Endothelial cell of umbilical vein (primary cell): ENCODE data around the gene SP100. TPM values are rescaled to one million over a fixed set of nuclear protein-coding genes. Genes with fewer than 3 reads are reported as not detected.

Experiments
- BruUV-seq: library from RNA; stranded (reverse); fragments of 400-500 nt; replicated peaks from 2 replicates; lab custom pipeline; 2021; lab: Mats Ljungman, UMichigan
- CTCF ChIA-PET: fragments of 300-600, 350-600 bp; sonication (Branson Sonifier 250); formaldehyde crosslinking; loops from one replicate; lab custom pipeline; 2021; ENCODE audit warnings: antibody characterized with exemption, inconsistent platforms; lab: Charles Lee
- POLR2A ChIA-PET: fragments of 300-600, 350-600 bp; sonication (Branson Sonifier 250); formaldehyde crosslinking; loops from one replicate; lab custom pipeline; 2021; ENCODE audit warnings: antibody characterized with exemption, inconsistent platforms; lab: Charles Lee
- DNase-seq: peaks from one replicate; pipeline ENCODE4 v3.0.0-alpha.2; 2011; ENCODE audit warnings: low read depth, low spot score
- FAIRE-seq: peaks from 2 replicates; lab custom pipeline; 2011; peaks lifted over from hg19 to GRCh38; lab: Jason Lieb, UNC
- H2AFZ ChIP-seq: 2 replicates; pipeline ENCODE4 v1.6.0; 2012; ENCODE audit warnings: low read depth, low read length, control low read depth, inconsistent platforms
- H3K27ac ChIP-seq: 2 replicates; pipeline ENCODE4 v1.5.1; 2011; ENCODE audit warnings: low read depth, mild to moderate bottlenecking, control low read depth, low read length, moderate library complexity; ENCODE audit not compliant: insufficient read depth
- H3K27me3 ChIP-seq, 2 experiments: 2 replicates each; pipeline versions ENCODE4 v1.6.0 to v1.6.1; 2011; ENCODE audit warnings: low read length in 2 of 2, mixed read lengths in 1 of 2; ENCODE audit not compliant: control insufficient read depth in 2 of 2, insufficient read depth in 2 of 2
- H3K36me3 ChIP-seq, 2 experiments: 2 replicates in 1 of 2; 3 replicates in 1 of 2; pipeline ENCODE4 v1.5.1; 2011; ENCODE audit warnings: low read length in 2 of 2, mild to moderate bottlenecking in 1 of 2, moderate library complexity in 1 of 2; ENCODE audit not compliant: control insufficient read depth in 2 of 2, insufficient read depth in 2 of 2; ENCODE audit errors: extremely low read depth in 1 of 2
- H3K4me1 ChIP-seq: 3 replicates; pipeline ENCODE4 v1.5.1; 2011; ENCODE audit warnings: mild to moderate bottlenecking, low read length; ENCODE audit not compliant: control insufficient read depth, insufficient read depth; ENCODE audit errors: extremely low read depth
- H3K4me2 ChIP-seq: 2 replicates; pipeline ENCODE4 v1.6.1; 2011; ENCODE audit warnings: low read length, control low read depth, mixed read lengths; ENCODE audit not compliant: insufficient read depth
- H3K4me3 ChIP-seq, 3 experiments: fragments of 200-600 bp in 1 of 3; sonication (generic), shearing (Covaris generic) in 1 of 3; replicated peaks in 1 of 3; 2 replicates each; pipeline ENCODE4 v1.5.1; 2011 to 2016; ENCODE audit warnings: control low read depth in 3 of 3, low read length in 3 of 3, mild to moderate bottlenecking in 2 of 3, inconsistent platforms in 1 of 3, low read depth in 1 of 3, moderate library complexity in 1 of 3; ENCODE audit not compliant: insufficient read depth in 1 of 3
- H3K79me2 ChIP-seq: 2 replicates; pipeline ENCODE4 v1.6.0; 2012; ENCODE audit warnings: low read length, inconsistent platforms; ENCODE audit not compliant: control insufficient read depth, insufficient read depth
- H3K9ac ChIP-seq: replicated peaks from 2 replicates; pipeline ENCODE3; 2011; ENCODE audit warnings: low read length, control low read depth; ENCODE audit not compliant: insufficient read depth; ENCODE audit errors: extremely low read depth
- H3K9me1 ChIP-seq: replicated peaks from 3 replicates; pipeline ENCODE4 v1.6.0; 2011; ENCODE audit warnings: mild to moderate bottlenecking, low read length; ENCODE audit not compliant: control insufficient read depth, insufficient read depth; ENCODE audit errors: extremely low read depth
- H3K9me3 ChIP-seq: replicated peaks from 2 replicates; pipeline ENCODE4 v1.5.1; 2012; ENCODE audit warnings: low read length, inconsistent platforms; ENCODE audit not compliant: control insufficient read depth, insufficient read depth
- H4K20me1 ChIP-seq: replicated peaks from 2 replicates; pipeline ENCODE3; 2011; ENCODE audit warnings: mild to moderate bottlenecking, low read length; ENCODE audit not compliant: control insufficient read depth, insufficient read depth; ENCODE audit errors: extremely low read depth
- CTCF ChIP-seq, 2 donors: IDR thresholded peaks; 1 replicate in 1 of 2; 2 replicates in 1 of 2; pipeline ENCODE4 v1.5.1; 2011; ENCODE audit warnings: low read length in 2 of 2, mild to moderate bottlenecking in 2 of 2, moderate library complexity in 2 of 2, control low read depth in 1 of 2, inconsistent platforms in 1 of 2, low read depth in 1 of 2; ENCODE audit not compliant: insufficient read depth in 1 of 2; ENCODE audit errors: extremely low read depth in 1 of 2
- EZH2 ChIP-seq: IDR thresholded peaks from 2 replicates; pipeline ENCODE4 v1.6.1; 2012; ENCODE audit warnings: borderline replicate concordance, low read depth, mild to moderate bottlenecking, moderate library complexity, low read length, inconsistent platforms; ENCODE audit not compliant: severe bottlenecking
- FOS ChIP-seq: IDR thresholded peaks from 2 replicates; pipeline ENCODE4 v1.6.1; 2011; ENCODE audit warnings: mild to moderate bottlenecking, low read length, moderate library complexity, borderline replicate concordance; ENCODE audit not compliant: insufficient read depth
- GATA2 ChIP-seq: IDR thresholded peaks from 2 replicates; pipeline ENCODE4 v1.7.0; 2011; ENCODE audit warnings: low read depth, mild to moderate bottlenecking, moderate library complexity, mixed read lengths, low read length; ENCODE audit not compliant: insufficient read length, insufficient read depth
- JUN ChIP-seq: IDR thresholded peaks from 2 replicates; pipeline ENCODE4 v1.6.1; 2011; ENCODE audit warnings: borderline replicate concordance, low read depth; ENCODE audit not compliant: insufficient read length, insufficient read depth
- MAX ChIP-seq: IDR thresholded peaks from 2 replicates; pipeline ENCODE4 v1.6.1; 2011; ENCODE audit not compliant: insufficient read depth, insufficient read length
- MYC ChIP-seq: IDR thresholded peaks from one replicate; pipeline ENCODE4 v1.6.1; 2011; ENCODE audit warnings: mild to moderate bottlenecking, low read depth, low read length
- POLR2A ChIP-seq: IDR thresholded peaks from 2 replicates; pipeline ENCODE4 v1.6.1; 2012; ENCODE audit warnings: low read depth, mild to moderate bottlenecking, control low read depth, low read length
- POLR2AphosphoS5 ChIP-seq: IDR thresholded peaks from 2 replicates; pipeline ENCODE4 v1.6.1; 2012; ENCODE audit warnings: low read depth, mild to moderate bottlenecking, control low read depth, low read length, moderate library complexity; ENCODE audit not compliant: insufficient read depth
- dilution Hi-C: fragments of 300-500 bp; cut with MboI; formaldehyde crosslinking; loops from one replicate; pipeline ENCODE4 v1.15.0; 2019; ENCODE audit warnings: low sequenced_read_pairs; ENCODE audit not compliant: extremely low pct_ligation_motif_present
- intact Hi-C: fragments of 100-400 bp; cut with micrococcal nuclease; formaldehyde crosslinking; loops from one replicate; pipeline ENCODE4 v1.10.0; 2022
- polyA plus RNA-seq, 4 experiments: library from polyadenylated mRNA; depleted of rRNA in 3 of 4; stranded (reverse) in 3 of 4; unstranded in 1 of 4; fragments of >200 nt; gene quantifications; 2 replicates each; pipeline versions ENCODE4 v1.2.1 to v1.2.3, GENCODE V29; 2011 to 2012; ENCODE audit warnings: missing spikeins in 1 of 4
- total RNA-seq: library from RNA; stranded (reverse); gene quantifications from 2 replicates; pipeline ENCODE4 v1.2.3, GENCODE V29; 2021

The SP100 gene
- total and polyA plus RNA-seq, 2 donors (not counting 3 experiments of a cell fraction or from before 2014, with no cell fraction given), result 33.7 to 108 TPM

- TF ChIP-seq POLR2A, result no peak
- TF ChIP-seq CTCF (IDR thresholded peaks at IDR 0.05; ENCODE audit: extremely low read depth in 1 of 2, insufficient read depth in 1 of 2, low read depth in 1 of 2, low read length in 2 of 2), result no peak
- TF ChIP-seq FOS, result no peak
- TF ChIP-seq MYC, result no peak
- TF ChIP-seq POLR2AphosphoS5, result no peak
- TF ChIP-seq EZH2, result no peak
- TF ChIP-seq GATA2, result no peak
- TF ChIP-seq JUN, result no peak
- no peak for TF ChIP-seq MAX
- CTCF ChIA-PET, result no interaction called here
- Histone ChIP-seq H2AFZ (no peak overlapping the region), H3K4me2 (peak overlapping the region; percentile 41), H3K9me3 (no peaks in the 10 kb centered on the region), H3K27ac (no peak overlapping the region), H3K9me1 (no peaks in the 10 kb centered on the region), H3K4me1 (peaks cover 21% of the 10 kb centered on the region), H3K27me3 (no peaks in the 10 kb centered on the region), H3K4me3 (no peak overlapping the region), H3K79me2 (peaks cover 95% of the 10 kb centered on the region), H3K9ac (no peak overlapping the region), H3K36me3 (peaks cover 0 to 4% of the 10 kb centered on the region in 2 experiments), H4K20me1 (peaks cover 8% of the 10 kb centered on the region)
- POLR2A ChIA-PET, result no interaction called here
- FAIRE-seq, result no peak
- dilution Hi-C loops, result no loop called here
- DNase-seq, result no peak
- no TSS peak for BruUV-seq
- intact Hi-C loops, result no loop called here
Measured at GRCh38 chr2:230423851-230424458, 8.0 kb downstream of the SP100 start.
